Measurements from ENCODE around the gene GJD2. TPM values are rescaled to one million over a fixed set of nuclear protein-coding genes. Genes with fewer than 3 reads are reported as not detected.

GJD2 gene
- total RNA-seq, 1 experiment from 2014 or later, result not detected

DNA sequence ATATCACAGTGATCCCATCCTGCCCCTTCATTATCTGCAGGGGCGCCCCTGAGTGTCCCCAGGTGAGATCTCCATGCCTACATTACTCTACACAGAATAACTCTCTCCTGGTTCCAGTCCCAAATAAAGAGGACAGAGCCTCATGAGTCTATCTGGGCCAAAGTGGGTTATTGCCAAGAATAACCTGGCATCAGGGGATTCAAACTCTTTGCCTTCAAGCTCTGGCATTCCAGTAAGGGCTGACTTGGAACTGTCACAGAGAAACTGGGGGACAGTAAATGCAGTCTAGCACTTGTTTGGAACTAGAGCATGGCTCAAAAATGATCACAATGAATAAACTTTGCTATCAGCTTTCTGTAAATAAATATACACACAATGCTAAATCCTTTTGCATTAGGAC is 30.3 kb downstream of the GJD2 start:
- Histone ChIP-seq H3K79me1 (ENCODE audit: insufficient read depth, low read depth, low read length, poor library complexity, severe bottlenecking) (no peaks in the 10 kb centered on the region), H2BK20ac (ENCODE audit: low read depth, low read length, poor library complexity, severe bottlenecking) (no peak overlapping the region), H3T11ph (ENCODE audit: low read length) (no peak overlapping the region), H4K5ac (ENCODE audit: insufficient read length, low read depth, low read length) (no peak overlapping the region), H4K8ac (replicated peaks; ENCODE audit: insufficient read length, low read depth, low read length) (no peak overlapping the region), H3K9me3 (ENCODE audit: control insufficient read depth, low read depth, low read length) (no peaks in the 10 kb centered on the region), H3K18ac (ENCODE audit: insufficient read length, low read depth, low read length) (no peak overlapping the region), H3K4me1 (ENCODE audit: insufficient read depth, low read length) (peaks cover 11% of the 10 kb centered on the region; the same call in 1 of the 2 replicates), H3K4ac (ENCODE audit: low read depth, low read length) (no peak overlapping the region), H3K27me3 (ENCODE audit: insufficient read depth, low read length) (no peaks in the 10 kb centered on the region), H3K56ac (ENCODE audit: insufficient read length, low read depth, low read length) (no peak overlapping the region), H3K14ac (ENCODE audit: insufficient read depth, low read length) (no peak overlapping the region), H3K23ac (ENCODE audit: insufficient read length, low read depth, low read length) (no peak overlapping the region), H3K23me2 (ENCODE audit: insufficient read length, low read depth, low read length, poor library complexity, severe bottlenecking) (no peaks in the 10 kb centered on the region), H4K20me1 (ENCODE audit: control insufficient read depth, insufficient read depth, insufficient read length) (no peaks in the 10 kb centered on the region), H2AK5ac (ENCODE audit: insufficient read length, low read length) (no peak overlapping the region), H3K9ac (ENCODE audit: extremely low read depth, insufficient read length, low read length) (no peak overlapping the region), H2BK15ac (ENCODE audit: low read depth, low read length) (no peak overlapping the region), H3K4me2 (ENCODE audit: insufficient read depth, insufficient read length, low read length) (no peak overlapping the region), H4K91ac (ENCODE audit: insufficient read length, low read depth, low read length) (no peak overlapping the region), H2BK5ac (ENCODE audit: insufficient read length, low read length) (no peak overlapping the region), H2BK12ac (ENCODE audit: insufficient read length, low read depth, low read length) (no peak overlapping the region), H2AFZ (ENCODE audit: low read length) (no peak overlapping the region), H3K27ac (ENCODE audit: insufficient read length, low read depth, low read length) (no peak overlapping the region), H2BK120ac (ENCODE audit: low read depth, low read length, poor library complexity, severe bottlenecking) (no peak overlapping the region), H3K79me2 (ENCODE audit: insufficient read depth, low read length) (no peaks in the 10 kb centered on the region)
- H3K27ac Mint-ChIP-seq, result no peak overlapping the region
- TF ChIP-seq, protein P1, sequence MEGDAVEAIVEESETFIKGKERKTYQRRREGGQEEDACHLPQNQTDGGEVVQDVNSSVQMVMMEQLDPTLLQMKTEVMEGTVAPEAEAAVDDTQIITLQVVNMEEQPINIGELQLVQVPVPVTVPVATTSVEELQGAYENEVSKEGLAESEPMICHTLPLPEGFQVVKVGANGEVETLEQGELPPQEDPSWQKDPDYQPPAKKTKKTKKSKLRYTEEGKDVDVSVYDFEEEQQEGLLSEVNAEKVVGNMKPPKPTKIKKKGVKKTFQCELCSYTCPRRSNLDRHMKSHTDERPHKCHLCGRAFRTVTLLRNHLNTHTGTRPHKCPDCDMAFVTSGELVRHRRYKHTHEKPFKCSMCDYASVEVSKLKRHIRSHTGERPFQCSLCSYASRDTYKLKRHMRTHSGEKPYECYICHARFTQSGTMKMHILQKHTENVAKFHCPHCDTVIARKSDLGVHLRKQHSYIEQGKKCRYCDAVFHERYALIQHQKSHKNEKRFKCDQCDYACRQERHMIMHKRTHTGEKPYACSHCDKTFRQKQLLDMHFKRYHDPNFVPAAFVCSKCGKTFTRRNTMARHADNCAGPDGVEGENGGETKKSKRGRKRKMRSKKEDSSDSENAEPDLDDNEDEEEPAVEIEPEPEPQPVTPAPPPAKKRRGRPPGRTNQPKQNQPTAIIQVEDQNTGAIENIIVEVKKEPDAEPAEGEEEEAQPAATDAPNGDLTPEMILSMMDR (conservative IDR thresholded peaks at IDR 0.05), result no peak
- peaks cover 0 to 13% (median 0%) of the 10 kb centered on the region in 3 experiments; a peak in 3 of 7 replicates for H3K36me3 Mint-ChIP-seq (ENCODE audit: insufficient read depth in 1 of 3, low read depth in 3 of 3)
- DNase-seq, result no peak
- H3K27me3 Mint-ChIP-seq (ENCODE audit: low read depth), result peaks cover 5% of the 10 kb centered on the region
- H3K4me3 Mint-ChIP-seq, result no peak overlapping the region
- no CpG with 5 or more reads among the region's 1 CpG for WGBS (ENCODE audit: extremely low coverage, insufficient read length, low lambda C conversion rate)
- peaks cover 66 to 71% of the 10 kb centered on the region in 2 experiments for H3K4me1 Mint-ChIP-seq
- H3K9me3 Mint-ChIP-seq, result peaks cover 0 to 12% of the 10 kb centered on the region in 2 experiments; a peak in 4 of 5 replicates
